SK-N-MC (cell line): ENCODE results near the gene PIK3CD.

Experiments used
- EZH2 ChIP-seq: fragments of 200-600 bp; sonication (generic); IDR thresholded peaks from one replicate; pipeline ENCODE4 v1.6.1; 2017; ENCODE audit warnings: antibody characterized with exemption
- POLR2AphosphoS5 ChIP-seq: IDR thresholded peaks from 2 replicates; pipeline ENCODE4 v1.6.1; 2012; ENCODE audit warnings: mild to moderate bottlenecking, low read depth, low read length, borderline replicate concordance

GRCh38 chr1:9721606-9722377 lies 70.3 kb downstream of the PIK3CD start:
- no peak for TF ChIP-seq EZH2
- no peak for TF ChIP-seq POLR2AphosphoS5
